Measurements from ENCODE around the gene AKR1C8. TPM values are rescaled to one million over a fixed set of nuclear protein-coding genes. Genes with fewer than 3 reads are reported as not detected.

Gene AKR1C8
- total and polyA plus RNA-seq, 2 donors (not counting 1 experiment from before 2014, with no cell fraction given), result not detected

DNA sequence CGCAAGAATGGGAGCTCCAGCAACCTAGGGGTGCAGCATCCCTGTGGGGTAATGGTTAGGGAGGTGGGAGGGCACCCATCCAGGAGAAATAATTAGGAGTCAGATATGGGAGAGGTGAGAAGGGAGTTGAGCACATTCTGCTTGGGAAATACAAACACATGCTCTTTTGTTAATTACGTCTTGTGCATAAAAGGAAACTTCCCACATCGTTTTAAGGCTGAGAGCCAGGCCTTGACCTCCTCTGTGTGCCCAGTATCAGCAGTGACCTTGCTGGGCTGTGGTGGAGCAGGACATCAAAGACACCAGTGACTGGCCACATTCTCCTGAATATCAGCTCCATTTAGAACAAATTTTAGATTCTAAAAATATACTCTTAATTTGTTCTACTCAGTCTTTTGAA lies 34.3 kb upstream of the AKR1C8 start:
- DNase-seq, result no peak
- no peaks in the 10 kb centered on the region for H4K20me1 ChIP-seq (ENCODE audit: control insufficient read depth, insufficient read depth, low read length, poor library complexity, severe bottlenecking)
- Mint-ChIP-seq H3K4me1 (no peaks in the 10 kb centered on the region), H3K27ac (no peak overlapping the region), H3K4me3 (no peak overlapping the region), H3K9me3 (ENCODE audit: insufficient read depth) (no peaks in the 10 kb centered on the region), H3K27me3 (peaks cover 7% of the 10 kb centered on the region)
- no peak overlapping the region for H3K27ac ChIP-seq (ENCODE audit: low read length in 2 of 2)
- H3K9ac ChIP-seq (ENCODE audit: low read length), result no peak overlapping the region
- TF ChIP-seq, protein P1, sequence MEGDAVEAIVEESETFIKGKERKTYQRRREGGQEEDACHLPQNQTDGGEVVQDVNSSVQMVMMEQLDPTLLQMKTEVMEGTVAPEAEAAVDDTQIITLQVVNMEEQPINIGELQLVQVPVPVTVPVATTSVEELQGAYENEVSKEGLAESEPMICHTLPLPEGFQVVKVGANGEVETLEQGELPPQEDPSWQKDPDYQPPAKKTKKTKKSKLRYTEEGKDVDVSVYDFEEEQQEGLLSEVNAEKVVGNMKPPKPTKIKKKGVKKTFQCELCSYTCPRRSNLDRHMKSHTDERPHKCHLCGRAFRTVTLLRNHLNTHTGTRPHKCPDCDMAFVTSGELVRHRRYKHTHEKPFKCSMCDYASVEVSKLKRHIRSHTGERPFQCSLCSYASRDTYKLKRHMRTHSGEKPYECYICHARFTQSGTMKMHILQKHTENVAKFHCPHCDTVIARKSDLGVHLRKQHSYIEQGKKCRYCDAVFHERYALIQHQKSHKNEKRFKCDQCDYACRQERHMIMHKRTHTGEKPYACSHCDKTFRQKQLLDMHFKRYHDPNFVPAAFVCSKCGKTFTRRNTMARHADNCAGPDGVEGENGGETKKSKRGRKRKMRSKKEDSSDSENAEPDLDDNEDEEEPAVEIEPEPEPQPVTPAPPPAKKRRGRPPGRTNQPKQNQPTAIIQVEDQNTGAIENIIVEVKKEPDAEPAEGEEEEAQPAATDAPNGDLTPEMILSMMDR (IDR thresholded peaks at IDR 0.05), result no peak
- TF ChIP-seq EZH2 (IDR thresholded peaks at IDR 0.05; ENCODE audit: borderline replicate concordance, insufficient read depth, low read depth, low read length, poor library complexity, severe bottlenecking), result no peak
- ChIA-PET POLR2A (no interaction called here), CTCF (no interaction called here)
- H3K79me2 ChIP-seq (ENCODE audit: control insufficient read depth, insufficient read depth, low read length), result no peaks in the 10 kb centered on the region
- peaks cover 0 to 2% (median 0%) of the 10 kb centered on the region in 4 experiments for H3K27me3 ChIP-seq (replicated peaks in 1 of 4; ENCODE audit: control extremely low read depth in 1 of 4, control insufficient read depth in 3 of 4, insufficient read depth in 4 of 4, low read length in 3 of 4)
- ATAC-seq (ENCODE audit: low read depth), result no peak
- H3K9me3 ChIP-seq (ENCODE audit: control extremely low read depth in 1 of 3, control insufficient read depth in 2 of 3, insufficient read depth in 1 of 3, low read length in 2 of 3), result peaks cover 0 to 5% (median 0%) of the 10 kb centered on the region in 3 donors
- no peak overlapping the region for H2AFZ ChIP-seq (ENCODE audit: insufficient read depth, low read depth, low read length, poor library complexity, severe bottlenecking)
- no peak overlapping the region for H3K4me3 ChIP-seq (ENCODE audit: control extremely low read depth in 1 of 5, extremely low read depth in 1 of 5, insufficient read depth in 1 of 5, low read depth in 2 of 5, low read length in 4 of 5)
- WGBS (ENCODE audit: insufficient coverage), result 100% methylated on average over 2 of the region's 3 CpGs
- H3K36me3 ChIP-seq (replicated peaks in 1 of 2; ENCODE audit: control extremely low read depth in 1 of 2, control insufficient read depth in 1 of 2, extremely low read depth in 1 of 2, insufficient read depth in 2 of 2, low read length in 1 of 2), result no peaks in the 10 kb centered on the region
- intact Hi-C loops (cut with micrococcal nuclease), result no loop called here
- no peaks in the 10 kb centered on the region for H3K4me1 ChIP-seq (ENCODE audit: control insufficient read depth in 2 of 2, insufficient read depth in 2 of 2, low read length in 2 of 2)
- no peak overlapping the region for H3K4me2 ChIP-seq (replicated peaks; ENCODE audit: low read depth, low read length, poor library complexity, severe bottlenecking)

DNA sequence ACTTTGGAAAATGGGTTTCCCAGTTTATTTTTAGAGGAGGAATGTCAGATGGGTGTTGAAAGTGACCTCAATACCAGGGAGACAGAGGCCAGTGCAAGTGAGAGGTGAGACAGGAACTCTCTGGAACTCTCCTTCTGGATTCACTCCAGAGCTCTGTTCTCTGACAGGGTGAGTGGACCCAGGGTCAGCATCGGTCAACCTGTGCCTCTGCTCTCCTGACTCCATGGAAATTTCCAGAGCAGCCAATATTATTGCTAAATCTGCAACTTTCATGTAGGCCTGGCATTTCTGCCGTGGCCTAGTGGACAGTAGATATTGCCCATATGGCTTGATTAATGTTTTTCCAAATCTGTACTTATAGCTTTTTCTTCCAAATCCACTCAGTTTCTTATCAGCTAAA lies 31.9 kb upstream of the AKR1C8 start:
- intact Hi-C loops (cut with micrococcal nuclease), result no loop called here
- TF ChIP-seq, protein P1 (IDR thresholded peaks at IDR 0.05), result no peak
- TF ChIP-seq EZH2 (IDR thresholded peaks at IDR 0.05; ENCODE audit: borderline replicate concordance, insufficient read depth, low read depth, low read length, poor library complexity, severe bottlenecking), result no peak
- Histone ChIP-seq H3K27me3 (replicated peaks in 1 of 4; ENCODE audit: control extremely low read depth in 1 of 4, control insufficient read depth in 3 of 4, insufficient read depth in 4 of 4, low read length in 3 of 4) (peaks cover 0 to 2% (median 0%) of the 10 kb centered on the region in 4 experiments), H3K4me2 (replicated peaks; ENCODE audit: low read depth, low read length, poor library complexity, severe bottlenecking) (no peak overlapping the region), H3K79me2 (ENCODE audit: control insufficient read depth, insufficient read depth, low read length) (no peaks in the 10 kb centered on the region), H3K36me3 (replicated peaks in 1 of 2; ENCODE audit: control extremely low read depth in 1 of 2, control insufficient read depth in 1 of 2, extremely low read depth in 1 of 2, insufficient read depth in 2 of 2, low read length in 1 of 2) (no peaks in the 10 kb centered on the region), H3K9ac (ENCODE audit: low read length) (no peak overlapping the region), H4K20me1 (ENCODE audit: control insufficient read depth, insufficient read depth, low read length, poor library complexity, severe bottlenecking) (no peaks in the 10 kb centered on the region), H3K9me3 (ENCODE audit: control extremely low read depth in 1 of 3, control insufficient read depth in 2 of 3, insufficient read depth in 1 of 3, low read length in 2 of 3) (no peaks in the 10 kb centered on the region), H3K27ac (ENCODE audit: low read length in 2 of 2) (no peak overlapping the region), H3K4me3 (ENCODE audit: control extremely low read depth in 1 of 5, extremely low read depth in 1 of 5, insufficient read depth in 1 of 5, low read depth in 2 of 5, low read length in 4 of 5) (no peak overlapping the region), H2AFZ (ENCODE audit: insufficient read depth, low read depth, low read length, poor library complexity, severe bottlenecking) (no peak overlapping the region), H3K4me1 (ENCODE audit: control insufficient read depth in 2 of 2, insufficient read depth in 2 of 2, low read length in 2 of 2) (no peaks in the 10 kb centered on the region)
- DNase-seq, result no peak
- Mint-ChIP-seq H3K9me3 (ENCODE audit: insufficient read depth) (no peaks in the 10 kb centered on the region), H3K4me1 (no peaks in the 10 kb centered on the region), H3K4me3 (no peak overlapping the region), H3K27ac (no peak overlapping the region), H3K27me3 (peaks cover 7% of the 10 kb centered on the region)
- POLR2A ChIA-PET, result no interaction called here
- CTCF ChIA-PET, result no interaction called here
- ATAC-seq (ENCODE audit: low read depth), result no peak
- 0% methylated on average over 1 of the region's 2 CpGs for WGBS (ENCODE audit: insufficient coverage)

Measured in B cell (primary cell).